ENCODE data around the gene EXOC4.
A peak's percentile ranks its signal among the peaks of the same experiment; 100 is the strongest.

The EXOC4 gene

DNA sequence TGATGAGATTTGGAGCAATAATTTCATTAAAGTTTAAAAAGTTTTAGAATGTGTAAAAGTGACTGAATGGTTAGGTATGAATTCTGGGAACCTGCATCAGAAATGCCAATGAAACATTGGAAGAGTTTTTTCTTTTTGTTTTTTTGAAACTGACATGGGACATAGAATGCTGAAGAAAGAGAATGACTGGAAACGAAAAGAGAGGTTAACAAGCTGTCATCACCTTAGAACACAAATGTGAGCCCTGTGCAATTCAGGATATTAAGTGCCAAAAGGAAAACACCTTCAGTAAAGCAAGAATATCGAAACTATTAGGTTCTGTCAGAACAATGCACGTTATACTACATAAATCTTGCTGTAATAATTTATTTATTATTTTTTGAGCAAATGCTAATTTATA lies 12.6 kb upstream of the EXOC4 start:
- Histone ChIP-seq H3K27me3 (ENCODE audit: control insufficient read depth, insufficient read depth, low read length, poor library complexity, severe bottlenecking) (no peaks in the 10 kb centered on the region), H3K4me1 (ENCODE audit: control insufficient read depth, insufficient read depth, low read length) (no peaks in the 10 kb centered on the region), H3K4me3 (ENCODE audit: insufficient read depth, low read depth, low read length) (no peak overlapping the region), H3K9me3 (ENCODE audit: control insufficient read depth, low read length) (no peaks in the 10 kb centered on the region), H3K36me3 (ENCODE audit: control insufficient read depth, insufficient read depth, low read length) (no peaks in the 10 kb centered on the region), H3K27ac (ENCODE audit: insufficient read depth, low read depth, low read length, poor library complexity, severe bottlenecking) (no peak overlapping the region)
- 82 to 96% methylated on average over 1 to 2 of the region's 3 CpGs for WGBS, 2 experiments

- H3K27me3 ChIP-seq (ENCODE audit: control insufficient read depth, insufficient read depth, low read length, poor library complexity, severe bottlenecking) = no peaks in the 10 kb centered on the region
- no peak overlapping the region for H3K27ac ChIP-seq (ENCODE audit: insufficient read depth, low read depth, low read length, poor library complexity, severe bottlenecking)
- 92 to 100% methylated on average over 2 of the region's 2 CpGs for WGBS, 2 experiments
- no peaks in the 10 kb centered on the region for H3K4me1 ChIP-seq (ENCODE audit: control insufficient read depth, insufficient read depth, low read length)
- H3K9me3 ChIP-seq (ENCODE audit: control insufficient read depth, low read length) = no peaks in the 10 kb centered on the region
- no peaks in the 10 kb centered on the region for H3K36me3 ChIP-seq (ENCODE audit: control insufficient read depth, insufficient read depth, low read length)
- no peak overlapping the region for H3K4me3 ChIP-seq (ENCODE audit: insufficient read depth, low read depth, low read length)
These were observed 6.3 kb upstream of the EXOC4 start for GRCh38 chr7:133246558-133246957.

- Histone ChIP-seq H3K27ac (ENCODE audit: insufficient read depth, low read depth, low read length, poor library complexity, severe bottlenecking) (no peak overlapping the region), H3K27me3 (ENCODE audit: control insufficient read depth, insufficient read depth, low read length, poor library complexity, severe bottlenecking) (no peaks in the 10 kb centered on the region), H3K4me1 (ENCODE audit: control insufficient read depth, insufficient read depth, low read length) (peaks cover 2% of the 10 kb centered on the region), H3K4me3 (ENCODE audit: insufficient read depth, low read depth, low read length) (no peak overlapping the region), H3K9me3 (ENCODE audit: control insufficient read depth, low read length) (no peaks in the 10 kb centered on the region), H3K36me3 (ENCODE audit: control insufficient read depth, insufficient read depth, low read length) (no peaks in the 10 kb centered on the region)
- 84 to 100% methylated on average over 2 of the region's 2 CpGs for WGBS, 2 experiments
These were observed 4.0 kb upstream of the EXOC4 start for GRCh38 chr7:133248901-133249300.

DNA sequence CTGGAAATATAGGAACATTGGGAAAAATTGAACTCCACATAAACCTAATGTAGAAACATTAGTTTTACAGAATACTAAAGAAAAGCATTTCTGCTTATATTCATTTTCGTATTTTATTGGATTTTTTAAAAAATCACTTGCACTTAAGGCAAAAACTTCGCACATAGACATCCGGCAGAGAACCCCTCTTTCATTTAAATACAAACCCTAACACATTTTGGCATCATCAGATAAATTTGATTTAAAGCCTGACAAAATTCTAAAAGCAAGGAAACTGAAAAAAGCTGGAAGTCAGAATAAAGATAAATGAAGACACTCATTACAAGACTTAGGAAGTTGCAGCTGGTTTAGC lies 396 bp upstream of the EXOC4 start:
- Histone ChIP-seq H3K27me3 (ENCODE audit: control insufficient read depth, insufficient read depth, low read length, poor library complexity, severe bottlenecking) (no peaks in the 10 kb centered on the region), H3K27ac (ENCODE audit: insufficient read depth, low read depth, low read length, poor library complexity, severe bottlenecking) (no peak overlapping the region), H3K4me1 (ENCODE audit: control insufficient read depth, insufficient read depth, low read length) (peaks cover 6% of the 10 kb centered on the region), H3K9me3 (ENCODE audit: control insufficient read depth, low read length) (no peaks in the 10 kb centered on the region), H3K36me3 (ENCODE audit: control insufficient read depth, insufficient read depth, low read length) (no peaks in the 10 kb centered on the region), H3K4me3 (ENCODE audit: insufficient read depth, low read depth, low read length) (no peak overlapping the region)
- WGBS, 2 experiments = 67 to 70% methylated on average over 3 of the region's 3 CpGs

DNA sequence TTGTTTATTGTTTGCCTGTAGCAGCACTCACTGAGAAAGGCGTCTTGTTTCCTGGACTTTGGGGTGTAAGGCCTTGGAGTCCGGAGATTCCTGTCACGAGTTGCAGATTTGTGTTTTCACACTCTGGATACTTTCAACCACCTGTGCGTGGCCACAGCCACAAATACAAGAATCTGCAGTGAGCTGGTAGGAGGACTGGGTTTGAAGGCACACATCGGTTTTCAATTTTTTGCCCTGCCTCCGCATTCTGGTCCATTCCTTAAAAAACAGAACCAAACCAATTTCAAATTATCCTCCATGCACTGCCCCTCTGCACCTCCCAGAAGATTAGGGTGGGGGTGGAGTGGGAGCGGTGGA lies 619 bp downstream of the EXOC4 start:
- Histone ChIP-seq H3K9me3 (ENCODE audit: control insufficient read depth, low read length) (no peaks in the 10 kb centered on the region), H3K4me1 (ENCODE audit: control insufficient read depth, insufficient read depth, low read length) (peaks cover 6% of the 10 kb centered on the region), H3K4me3 (ENCODE audit: insufficient read depth, low read depth, low read length) (peak overlapping the region; percentile 86), H3K27me3 (ENCODE audit: control insufficient read depth, insufficient read depth, low read length, poor library complexity, severe bottlenecking) (no peaks in the 10 kb centered on the region), H3K36me3 (ENCODE audit: control insufficient read depth, insufficient read depth, low read length) (no peaks in the 10 kb centered on the region), H3K27ac (ENCODE audit: insufficient read depth, low read depth, low read length, poor library complexity, severe bottlenecking) (no peak overlapping the region)
- WGBS, 2 experiments = 1 to 10% methylated on average over 6 of the region's 7 CpGs

- H3K9me3 ChIP-seq (ENCODE audit: control insufficient read depth, low read length) = no peaks in the 10 kb centered on the region
- no peaks in the 10 kb centered on the region for H3K27me3 ChIP-seq (ENCODE audit: control insufficient read depth, insufficient read depth, low read length, poor library complexity, severe bottlenecking)
- no peak overlapping the region for H3K27ac ChIP-seq (ENCODE audit: insufficient read depth, low read depth, low read length, poor library complexity, severe bottlenecking)
- H3K4me3 ChIP-seq (ENCODE audit: insufficient read depth, low read depth, low read length) = no peak overlapping the region
- H3K4me1 ChIP-seq (ENCODE audit: control insufficient read depth, insufficient read depth, low read length) = peaks cover 6% of the 10 kb centered on the region
- no peaks in the 10 kb centered on the region for H3K36me3 ChIP-seq (ENCODE audit: control insufficient read depth, insufficient read depth, low read length)
- 85 to 94% methylated on average over 2 of the region's 2 CpGs for WGBS, 2 experiments
These were observed 2.6 kb downstream of the EXOC4 start for GRCh38 chr7:133255486-133255885.

DNA sequence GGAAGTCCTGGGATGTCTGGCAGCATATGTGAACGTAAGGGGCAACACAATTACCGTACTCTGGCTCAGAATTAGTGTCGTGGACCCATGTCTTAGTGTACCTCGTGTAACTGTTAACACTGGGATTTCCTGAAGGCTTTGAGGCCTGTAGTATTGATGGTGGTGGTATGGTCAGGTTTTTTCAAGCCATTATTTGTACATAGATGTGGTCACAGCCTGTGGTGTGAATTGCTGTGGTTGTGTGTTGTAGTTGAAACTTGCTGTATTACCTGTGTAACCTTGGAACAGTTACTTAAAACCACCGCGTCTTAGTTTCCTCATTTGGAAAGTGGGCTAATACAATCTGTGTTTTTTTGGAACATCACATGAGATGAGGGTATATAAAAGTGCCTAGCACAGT lies 5.3 kb downstream of the EXOC4 start:
- Histone ChIP-seq H3K36me3 (ENCODE audit: control insufficient read depth, insufficient read depth, low read length) (no peaks in the 10 kb centered on the region), H3K4me1 (ENCODE audit: control insufficient read depth, insufficient read depth, low read length) (peaks cover 6% of the 10 kb centered on the region), H3K27ac (ENCODE audit: insufficient read depth, low read depth, low read length, poor library complexity, severe bottlenecking) (no peak overlapping the region), H3K9me3 (ENCODE audit: control insufficient read depth, low read length) (no peaks in the 10 kb centered on the region), H3K4me3 (ENCODE audit: insufficient read depth, low read depth, low read length) (no peak overlapping the region), H3K27me3 (ENCODE audit: control insufficient read depth, insufficient read depth, low read length, poor library complexity, severe bottlenecking) (no peaks in the 10 kb centered on the region)
- WGBS, 2 experiments = 95 to 96% methylated on average over 6 of the region's 6 CpGs

DNA sequence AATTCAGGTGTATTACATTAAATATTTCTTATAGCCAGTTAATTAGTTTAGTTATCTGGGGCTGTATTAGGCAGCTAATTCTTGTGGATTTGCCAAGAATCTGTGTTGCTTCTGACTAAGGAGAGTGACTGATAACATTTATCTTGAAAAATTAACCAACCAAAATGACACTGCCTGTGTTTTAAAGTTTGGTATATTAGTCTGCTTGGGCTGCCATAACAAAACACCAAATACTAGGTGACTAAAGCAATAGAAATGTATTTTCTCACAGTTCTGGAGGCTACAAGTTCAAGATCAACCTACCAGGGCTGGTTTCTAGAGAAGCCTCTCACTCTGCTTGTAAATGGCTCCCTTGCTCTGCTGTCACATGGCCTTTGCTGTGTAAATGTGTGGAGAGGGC lies 12.9 kb downstream of the EXOC4 start:
- Histone ChIP-seq H3K9me3 (ENCODE audit: control insufficient read depth, low read length) (no peaks in the 10 kb centered on the region), H3K27me3 (ENCODE audit: control insufficient read depth, insufficient read depth, low read length, poor library complexity, severe bottlenecking) (no peaks in the 10 kb centered on the region), H3K4me3 (ENCODE audit: insufficient read depth, low read depth, low read length) (no peak overlapping the region), H3K4me1 (ENCODE audit: control insufficient read depth, insufficient read depth, low read length) (no peaks in the 10 kb centered on the region), H3K27ac (ENCODE audit: insufficient read depth, low read depth, low read length, poor library complexity, severe bottlenecking) (no peak overlapping the region), H3K36me3 (ENCODE audit: control insufficient read depth, insufficient read depth, low read length) (no peaks in the 10 kb centered on the region)

GRCh38 chr7:133268355-133268754 lies 15.5 kb downstream of the EXOC4 start:
- H3K27me3 ChIP-seq (ENCODE audit: control insufficient read depth, insufficient read depth, low read length, poor library complexity, severe bottlenecking) = no peaks in the 10 kb centered on the region
- H3K4me1 ChIP-seq (ENCODE audit: control insufficient read depth, insufficient read depth, low read length) = no peaks in the 10 kb centered on the region
- H3K4me3 ChIP-seq (ENCODE audit: insufficient read depth, low read depth, low read length) = no peak overlapping the region
- no peaks in the 10 kb centered on the region for H3K36me3 ChIP-seq (ENCODE audit: control insufficient read depth, insufficient read depth, low read length)
- WGBS, 2 experiments = 89 to 92% methylated on average over 1 to 2 of the region's 2 CpGs
- no peak overlapping the region for H3K27ac ChIP-seq (ENCODE audit: insufficient read depth, low read depth, low read length, poor library complexity, severe bottlenecking)
- H3K9me3 ChIP-seq (ENCODE audit: control insufficient read depth, low read length) = no peaks in the 10 kb centered on the region

DNA sequence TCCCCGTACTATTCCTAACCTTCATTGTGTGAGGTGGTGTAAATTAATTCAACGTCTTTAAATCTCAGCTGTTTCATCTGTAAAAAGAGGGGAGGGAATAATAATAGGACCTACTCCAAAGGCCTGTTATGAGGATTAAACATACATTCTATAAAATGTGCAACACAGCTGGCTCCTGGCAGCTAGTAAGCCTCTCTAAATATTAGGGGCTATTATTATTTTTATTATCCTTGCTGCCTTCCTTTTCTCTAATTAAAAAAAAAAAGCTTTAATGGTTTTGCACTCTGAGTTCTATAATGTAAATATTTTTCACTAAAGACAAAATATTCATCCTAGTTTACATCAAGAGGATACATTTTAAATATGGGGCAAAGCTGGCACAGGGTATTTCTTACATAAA lies 19.5 kb downstream of the EXOC4 start:
- Histone ChIP-seq H3K4me3 (ENCODE audit: insufficient read depth, low read depth, low read length) (no peak overlapping the region), H3K36me3 (ENCODE audit: control insufficient read depth, insufficient read depth, low read length) (peaks cover 6% of the 10 kb centered on the region), H3K27ac (ENCODE audit: insufficient read depth, low read depth, low read length, poor library complexity, severe bottlenecking) (no peak overlapping the region), H3K9me3 (ENCODE audit: control insufficient read depth, low read length) (no peaks in the 10 kb centered on the region), H3K27me3 (ENCODE audit: control insufficient read depth, insufficient read depth, low read length, poor library complexity, severe bottlenecking) (no peaks in the 10 kb centered on the region), H3K4me1 (ENCODE audit: control insufficient read depth, insufficient read depth, low read length) (no peaks in the 10 kb centered on the region)
- WGBS, 2 experiments = 96% methylated on average over 2 of the region's 2 CpGs; no CpG with 5 or more reads in 1 of the 2 experiments

DNA sequence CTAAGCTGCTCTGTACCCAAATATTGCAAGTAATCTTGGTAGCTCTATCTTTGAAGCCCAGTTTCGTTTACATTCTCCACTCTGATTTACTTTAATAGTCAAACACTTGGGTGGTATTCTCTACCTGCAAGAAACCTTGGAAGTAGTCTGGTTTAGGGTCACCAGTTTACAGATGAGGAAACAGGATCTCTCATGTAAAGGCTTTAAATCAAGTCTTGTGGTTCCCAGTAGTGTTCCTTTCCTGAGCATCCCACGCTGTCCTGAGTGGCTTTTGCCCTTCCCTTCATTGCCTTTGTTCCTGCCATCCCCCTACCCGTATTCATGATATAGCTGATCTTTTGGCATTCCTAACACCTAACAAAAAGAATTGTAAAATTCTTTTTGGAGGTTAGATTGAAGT lies 20.3 kb downstream of the EXOC4 start:
- Histone ChIP-seq H3K27me3 (ENCODE audit: control insufficient read depth, insufficient read depth, low read length, poor library complexity, severe bottlenecking) (no peaks in the 10 kb centered on the region), H3K4me3 (ENCODE audit: insufficient read depth, low read depth, low read length) (no peak overlapping the region), H3K4me1 (ENCODE audit: control insufficient read depth, insufficient read depth, low read length) (no peaks in the 10 kb centered on the region), H3K27ac (ENCODE audit: insufficient read depth, low read depth, low read length, poor library complexity, severe bottlenecking) (no peak overlapping the region), H3K36me3 (ENCODE audit: control insufficient read depth, insufficient read depth, low read length) (peaks cover 6% of the 10 kb centered on the region), H3K9me3 (ENCODE audit: control insufficient read depth, low read length) (no peaks in the 10 kb centered on the region)
- WGBS, 2 experiments = 93 to 98% methylated on average over 3 of the region's 3 CpGs
